ENCODE results near the gene FKBP1C. TPM values are rescaled to one million over a fixed set of nuclear protein-coding genes. Genes with fewer than 3 reads are reported as not detected.
"Not testable (repeated sequence)": the region's sequence is repeated elsewhere in the genome, so short reads cannot be mapped to it uniquely, and the experiment has no call there.

FKBP1C gene
- polyA plus RNA-seq, 1 donor from 2014 or later: 0.54 TPM

- Histone ChIP-seq H3K27me3 (ENCODE audit: insufficient read depth, low read depth, low read length) (no peaks in the 10 kb centered on the region), H3K9ac (ENCODE audit: low read length) (no peak overlapping the region), H3K4me2 (ENCODE audit: low read length) (no peak overlapping the region), H4K20me1 (ENCODE audit: insufficient read depth) (no peaks in the 10 kb centered on the region), H3K36me3 (ENCODE audit: insufficient read depth, low read length) (no peaks in the 10 kb centered on the region), H3K27ac (ENCODE audit: low read length) (no peak overlapping the region), H3K4me3 (ENCODE audit: low read length) (no peak overlapping the region), H3K9me3 (ENCODE audit: low read length) (no peaks in the 10 kb centered on the region), H3F3A (ENCODE audit: insufficient read depth, low read length, poor library complexity, severe bottlenecking) (no peaks in the 10 kb centered on the region), H3K79me2 (replicated peaks; ENCODE audit: insufficient read depth, low read length) (no peaks in the 10 kb centered on the region), H2AFZ (ENCODE audit: low read depth, low read length) (no peak overlapping the region), H3K9me2 (ENCODE audit: insufficient read depth, low read length) (no peaks in the 10 kb centered on the region)
- TF ChIP-seq REST (IDR thresholded peaks at IDR 0.05; ENCODE audit: borderline replicate concordance) (no peak), EP300 (conservative IDR thresholded peaks at IDR 0.05; ENCODE audit: poor library complexity, severe bottlenecking) (no peak), SMC3 (conservative IDR thresholded peaks at IDR 0.05; ENCODE audit: poor library complexity) (no peak), EZH2 (IDR thresholded peaks at IDR 0.05; ENCODE audit: borderline replicate concordance, insufficient read depth, low read length, poor library complexity, severe bottlenecking) (no peak), CTCF (IDR thresholded peaks at IDR 0.05; ENCODE audit: poor library complexity, severe bottlenecking) (no peak), TAF1 (IDR thresholded peaks at IDR 0.05; ENCODE audit: low read depth) (no peak), MXI1 (conservative IDR thresholded peaks at IDR 0.05; ENCODE audit: poor library complexity, severe bottlenecking) (no peak), POLR2AphosphoS5 (IDR thresholded peaks at IDR 0.05) (no peak), RAD21 (conservative IDR thresholded peaks at IDR 0.05) (no peak)
These were observed 12.9 kb downstream of the FKBP1C start for GRCh38 chr6:63224179-63224578.

GRCh38 chr6:63225987-63226386 lies 14.7 kb downstream of the FKBP1C start:
- H3K9ac ChIP-seq (ENCODE audit: low read length); H3K9me3 ChIP-seq (ENCODE audit: low read length); H3K27ac ChIP-seq (ENCODE audit: low read length); H3K9me2 ChIP-seq (ENCODE audit: insufficient read depth, low read length); H3K4me2 ChIP-seq (ENCODE audit: low read length); H2AFZ ChIP-seq (ENCODE audit: low read depth, low read length); H3K27me3 ChIP-seq (ENCODE audit: insufficient read depth, low read depth, low read length); H3F3A ChIP-seq (ENCODE audit: insufficient read depth, low read length, poor library complexity, severe bottlenecking); H3K36me3 ChIP-seq (ENCODE audit: insufficient read depth, low read length); H3K4me3 ChIP-seq (ENCODE audit: low read length); H4K20me1 ChIP-seq (ENCODE audit: insufficient read depth); H3K79me2 ChIP-seq (replicated peaks; ENCODE audit: insufficient read depth, low read length): not testable (repeated sequence)

GRCh38 chr6:63227928-63228894 lies 16.9 kb downstream of the FKBP1C start:
- not testable (repeated sequence) for H3K9me2 ChIP-seq (ENCODE audit: insufficient read depth, low read length); H2AFZ ChIP-seq (ENCODE audit: low read depth, low read length); H3K36me3 ChIP-seq (ENCODE audit: insufficient read depth, low read length); H3K4me3 ChIP-seq (ENCODE audit: low read length); H3K9me3 ChIP-seq (ENCODE audit: low read length); H3K4me2 ChIP-seq (ENCODE audit: low read length); H3K27me3 ChIP-seq (ENCODE audit: insufficient read depth, low read depth, low read length); H3F3A ChIP-seq (ENCODE audit: insufficient read depth, low read length, poor library complexity, severe bottlenecking); H3K9ac ChIP-seq (ENCODE audit: low read length); H3K79me2 ChIP-seq (replicated peaks; ENCODE audit: insufficient read depth, low read length); H3K27ac ChIP-seq (ENCODE audit: low read length); H4K20me1 ChIP-seq (ENCODE audit: insufficient read depth)

- not testable (repeated sequence) for H3K79me2 ChIP-seq (replicated peaks; ENCODE audit: insufficient read depth, low read length); H4K20me1 ChIP-seq (ENCODE audit: insufficient read depth); H3K4me3 ChIP-seq (ENCODE audit: low read length); H3K9ac ChIP-seq (ENCODE audit: low read length); H3K9me2 ChIP-seq (ENCODE audit: insufficient read depth, low read length); H3K27ac ChIP-seq (ENCODE audit: low read length); H3K27me3 ChIP-seq (ENCODE audit: insufficient read depth, low read depth, low read length); H3F3A ChIP-seq (ENCODE audit: insufficient read depth, low read length, poor library complexity, severe bottlenecking); H3K4me2 ChIP-seq (ENCODE audit: low read length); H3K36me3 ChIP-seq (ENCODE audit: insufficient read depth, low read length); H3K9me3 ChIP-seq (ENCODE audit: low read length); H2AFZ ChIP-seq (ENCODE audit: low read depth, low read length)
These were observed 18.8 kb downstream of the FKBP1C start for GRCh38 chr6:63230027-63230426.

- H3K27me3 ChIP-seq (ENCODE audit: insufficient read depth, low read depth, low read length); H2AFZ ChIP-seq (ENCODE audit: low read depth, low read length); H4K20me1 ChIP-seq (ENCODE audit: insufficient read depth); H3K9ac ChIP-seq (ENCODE audit: low read length); H3K4me3 ChIP-seq (ENCODE audit: low read length); H3F3A ChIP-seq (ENCODE audit: insufficient read depth, low read length, poor library complexity, severe bottlenecking); H3K79me2 ChIP-seq (replicated peaks; ENCODE audit: insufficient read depth, low read length); H3K9me2 ChIP-seq (ENCODE audit: insufficient read depth, low read length); H3K4me2 ChIP-seq (ENCODE audit: low read length); H3K27ac ChIP-seq (ENCODE audit: low read length); H3K36me3 ChIP-seq (ENCODE audit: insufficient read depth, low read length); H3K9me3 ChIP-seq (ENCODE audit: low read length): not testable (repeated sequence)
These were observed 19.2 kb downstream of the FKBP1C start for GRCh38 chr6:63230511-63230910.
